Smooth muscle cell (in vitro differentiated cells): ENCODE results near the gene EGFR. TPM values are rescaled to one million over a fixed set of nuclear protein-coding genes. Genes with fewer than 3 reads are reported as not detected.

Source experiments
- DNase-seq: peaks from one replicate; lab custom pipeline; 2025; ENCODE audit not compliant: unreplicated experiment; lab: John Stamatoyannopoulos, UW
- H2AFZ ChIP-seq: fragments of 200-600 bp; sonication (generic); 2 replicates; pipeline ENCODE4 v1.6.0; 2016; ENCODE audit warnings: antibody characterized with exemption, low read depth, mild to moderate bottlenecking
- H3F3A ChIP-seq: fragments of 200-600 bp; sonication (generic); 2 replicates; pipeline ENCODE4 v1.6.0; 2017; ENCODE audit warnings: antibody characterized with exemption, low read depth
- H3K27ac ChIP-seq: fragments of 200-600 bp; sonication (generic); 2 replicates; pipeline ENCODE4 v1.5.1; 2016; ENCODE audit warnings: low read depth, mild to moderate bottlenecking
- H3K27me3 ChIP-seq: fragments of 200-600 bp; sonication (generic); 2 replicates; pipeline ENCODE4 v1.6.1; 2016; ENCODE audit warnings: low read depth, mild to moderate bottlenecking
- H3K36me3 ChIP-seq: fragments of 200-600 bp; sonication (generic); 2 replicates; pipeline ENCODE4 v1.5.1; 2016; ENCODE audit warnings: low read depth
- H3K4me1 ChIP-seq: fragments of 200-600 bp; sonication (generic); 2 replicates; pipeline ENCODE4 v1.5.1; 2016; ENCODE audit warnings: low read depth
- H3K4me2 ChIP-seq: fragments of 200-600 bp; sonication (generic); 2 replicates; pipeline ENCODE4 v1.6.0; 2016; ENCODE audit warnings: mild to moderate bottlenecking
- H3K4me3 ChIP-seq: fragments of 200-600 bp; sonication (generic); 2 replicates; pipeline ENCODE4 v1.5.1; 2016; ENCODE audit warnings: mild to moderate bottlenecking
- H3K79me2 ChIP-seq: fragments of 200-600 bp; sonication (generic); 2 replicates; pipeline ENCODE4 v1.6.0; 2016; ENCODE audit warnings: low read depth, mild to moderate bottlenecking
- H3K9ac ChIP-seq: fragments of 200-600 bp; sonication (generic); 2 replicates; pipeline ENCODE4 v1.6.0; 2016; ENCODE audit warnings: low read depth
- H3K9me3 ChIP-seq: fragments of 200-600 bp; sonication (generic); replicated peaks from 2 replicates; pipeline ENCODE4 v1.5.1; 2016; ENCODE audit warnings: low read depth
- H4K20me1 ChIP-seq: fragments of 200-600 bp; sonication (generic); 2 replicates; pipeline ENCODE4 v1.6.0; 2016; ENCODE audit warnings: low read depth
- WGBS: methylation state at CpG from one replicate; pipeline ENCODE4 v1.1.7; 2016; ENCODE audit warnings: low lambda C conversion rate; 5-methylcytosine and 5-hydroxymethylcytosine counted together
- polyA plus RNA-seq: library from polyadenylated mRNA; unstranded; fragments of >200 nt; fragmentation: Nextera tagmentation; extraction: Ambion mirVana; gene quantifications from 2 replicates; pipeline ENCODE4 v1.2.1, GENCODE V29; 2016
- total RNA-seq: library from RNA; depleted of rRNA; stranded (reverse); fragments of >200 nt; gene quantifications from 2 replicates; pipeline ENCODE4 v1.2.3, GENCODE V29; 2014
- TF ChIP-seq, protein P1 (sequence below): fragments of 200-600 bp; sonication (generic); IDR thresholded peaks from 2 replicates; pipeline ENCODE4 v1.5.1; 2017; ENCODE audit warnings: borderline replicate concordance, mild to moderate bottlenecking, antibody characterized with exemption; ENCODE audit not compliant: insufficient read depth, poor library complexity, severe bottlenecking

EGFR gene
- total and polyA plus RNA-seq, 2 experiments from 2014 or later: 9.0 to 31.1 TPM

DNA sequence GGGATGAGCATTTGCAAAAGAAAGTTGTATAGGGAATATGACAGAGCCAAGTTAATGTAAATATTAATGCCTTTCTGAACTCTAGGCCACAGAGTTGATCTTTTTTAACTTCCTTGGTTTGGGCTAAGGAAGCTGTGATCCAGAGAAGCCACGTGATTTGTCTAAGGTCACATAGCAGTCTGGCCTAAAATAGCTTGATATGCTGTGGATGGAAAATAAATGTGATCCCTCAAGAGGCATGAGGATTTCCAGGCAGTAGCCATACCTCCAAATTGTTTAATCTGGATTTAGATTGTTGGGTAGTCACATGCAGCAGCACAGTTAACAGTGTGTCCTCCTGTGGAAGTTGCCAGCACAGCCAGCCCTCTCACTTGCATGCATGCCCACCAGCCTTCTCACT, 180.6 kb downstream of the EGFR start:
- WGBS: 50% methylated on average over 1 of the region's 1 CpG
- no peaks in the 10 kb centered on the region for H3K27me3 ChIP-seq
- no peak overlapping the region for H3K9ac ChIP-seq

DNA sequence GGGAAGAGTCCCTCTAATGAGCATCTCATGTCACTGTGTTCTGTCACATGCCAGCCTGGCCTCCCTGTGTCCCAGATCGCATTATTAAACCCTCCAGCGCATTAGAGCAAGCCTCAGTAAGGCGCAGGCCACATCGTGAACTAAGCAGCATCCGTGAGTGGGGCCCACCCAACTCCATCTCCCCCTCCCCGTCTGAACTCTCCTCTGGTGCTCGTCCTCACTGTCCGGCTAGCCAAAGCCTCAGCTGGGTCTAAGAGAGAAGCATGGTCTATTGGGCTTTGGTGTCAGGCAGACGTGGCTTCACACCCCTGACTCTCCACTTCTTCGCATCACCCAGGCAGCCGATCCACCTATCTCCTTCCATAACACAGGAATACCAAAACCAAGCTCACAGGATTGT, 181.6 kb downstream of the EGFR start:
- Histone ChIP-seq H3K79me2 (no peaks in the 10 kb centered on the region), H3K9ac (no peak overlapping the region), H3K4me1 (no peaks in the 10 kb centered on the region), H3F3A (peaks cover 7% of the 10 kb centered on the region), H3K36me3 (peaks cover 3% of the 10 kb centered on the region), H3K4me2 (no peak overlapping the region), H4K20me1 (no peaks in the 10 kb centered on the region), H2AFZ (no peak overlapping the region), H3K9me3 (no peaks in the 10 kb centered on the region), H3K4me3 (no peak overlapping the region), H3K27ac (no peak overlapping the region), H3K27me3 (no peaks in the 10 kb centered on the region)
- no peak for DNase-seq
- TF ChIP-seq, protein P1, sequence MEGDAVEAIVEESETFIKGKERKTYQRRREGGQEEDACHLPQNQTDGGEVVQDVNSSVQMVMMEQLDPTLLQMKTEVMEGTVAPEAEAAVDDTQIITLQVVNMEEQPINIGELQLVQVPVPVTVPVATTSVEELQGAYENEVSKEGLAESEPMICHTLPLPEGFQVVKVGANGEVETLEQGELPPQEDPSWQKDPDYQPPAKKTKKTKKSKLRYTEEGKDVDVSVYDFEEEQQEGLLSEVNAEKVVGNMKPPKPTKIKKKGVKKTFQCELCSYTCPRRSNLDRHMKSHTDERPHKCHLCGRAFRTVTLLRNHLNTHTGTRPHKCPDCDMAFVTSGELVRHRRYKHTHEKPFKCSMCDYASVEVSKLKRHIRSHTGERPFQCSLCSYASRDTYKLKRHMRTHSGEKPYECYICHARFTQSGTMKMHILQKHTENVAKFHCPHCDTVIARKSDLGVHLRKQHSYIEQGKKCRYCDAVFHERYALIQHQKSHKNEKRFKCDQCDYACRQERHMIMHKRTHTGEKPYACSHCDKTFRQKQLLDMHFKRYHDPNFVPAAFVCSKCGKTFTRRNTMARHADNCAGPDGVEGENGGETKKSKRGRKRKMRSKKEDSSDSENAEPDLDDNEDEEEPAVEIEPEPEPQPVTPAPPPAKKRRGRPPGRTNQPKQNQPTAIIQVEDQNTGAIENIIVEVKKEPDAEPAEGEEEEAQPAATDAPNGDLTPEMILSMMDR: no peak
- 96% methylated on average over 11 of the region's 11 CpGs for WGBS

More for the DNA sequence above, 180.6 kb downstream of the EGFR start:
- Histone ChIP-seq H3K4me3 (no peak overlapping the region), H3K4me1 (no peaks in the 10 kb centered on the region), H3K9me3 (no peaks in the 10 kb centered on the region), H4K20me1 (no peaks in the 10 kb centered on the region), H3K36me3 (no peaks in the 10 kb centered on the region), H2AFZ (no peak overlapping the region), H3K4me2 (no peak overlapping the region), H3K27ac (peak overlapping the region; percentile 63), H3K79me2 (no peaks in the 10 kb centered on the region), H3F3A (peaks cover 7% of the 10 kb centered on the region)
- DNase-seq: no peak
- TF ChIP-seq, protein P1: no peak

DNA sequence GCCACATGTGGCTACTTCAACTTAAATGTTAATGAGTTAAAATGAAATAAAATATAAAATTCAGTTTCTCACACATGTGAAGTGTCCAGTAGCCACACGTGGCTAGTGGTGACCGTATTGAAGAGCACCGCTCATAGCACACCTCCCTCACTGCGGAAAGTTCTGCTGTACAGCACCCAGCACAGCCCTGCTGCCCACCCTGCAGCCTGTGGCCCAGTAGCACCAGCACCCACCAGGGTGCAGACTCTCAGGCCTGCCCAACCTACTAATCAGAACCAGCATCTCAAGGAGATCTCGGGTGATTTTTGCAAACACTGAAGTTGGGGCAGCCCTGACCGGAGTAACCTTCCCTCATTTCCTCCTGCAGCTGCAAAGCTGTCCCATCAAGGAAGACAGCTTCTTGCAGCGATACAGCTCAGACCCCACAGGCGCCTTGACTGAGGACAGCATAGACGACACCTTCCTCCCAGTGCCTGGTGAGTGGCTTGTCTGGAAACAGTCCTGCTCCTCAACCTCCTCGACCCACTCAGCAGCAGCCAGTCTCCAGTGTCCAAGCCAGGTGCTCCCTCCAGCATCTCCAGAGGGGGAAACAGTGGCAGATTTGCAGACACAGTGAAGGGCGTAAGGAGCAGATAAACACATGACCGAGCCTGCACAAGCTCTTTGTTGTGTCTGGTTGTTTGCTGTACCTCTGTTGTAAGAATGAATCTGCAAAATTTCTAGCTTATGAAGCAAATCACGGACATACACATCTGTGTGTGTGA, 183.5 kb downstream of the EGFR start:
- H3K27ac ChIP-seq: no peak overlapping the region
- peaks cover 7% of the 10 kb centered on the region for H3F3A ChIP-seq
- H4K20me1 ChIP-seq: no peaks in the 10 kb centered on the region
- TF ChIP-seq, protein P1: no peak
- 91% methylated on average over 13 of the region's 13 CpGs for WGBS
- H3K36me3 ChIP-seq: peaks cover 8% of the 10 kb centered on the region
- DNase-seq: no peak
- no peak overlapping the region for H3K4me2 ChIP-seq
- H3K9me3 ChIP-seq: no peaks in the 10 kb centered on the region
- no peak overlapping the region for H3K9ac ChIP-seq
- H3K4me1 ChIP-seq: no peaks in the 10 kb centered on the region
- H2AFZ ChIP-seq: no peak overlapping the region
- H3K4me3 ChIP-seq: no peak overlapping the region
- H3K27me3 ChIP-seq: no peaks in the 10 kb centered on the region
- no peaks in the 10 kb centered on the region for H3K79me2 ChIP-seq

DNA sequence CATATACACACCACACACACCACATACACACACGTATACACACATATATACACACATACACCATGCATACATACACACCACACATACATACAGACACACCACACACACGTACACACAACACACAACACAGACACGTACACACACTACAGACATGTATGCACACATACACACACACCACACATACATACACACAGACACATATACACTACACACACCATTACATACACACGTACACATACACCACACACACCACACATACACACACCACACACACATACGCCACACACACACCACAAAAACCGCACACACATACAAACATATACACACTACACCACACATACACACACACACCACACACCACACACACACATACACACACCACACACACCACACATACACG, 184.5 kb downstream of the EGFR start:
- Histone ChIP-seq H3F3A (peaks cover 7% of the 10 kb centered on the region), H3K4me3 (no peak overlapping the region), H2AFZ (no peak overlapping the region), H3K27me3 (no peaks in the 10 kb centered on the region), H3K9me3 (no peaks in the 10 kb centered on the region), H3K9ac (no peak overlapping the region), H3K36me3 (peaks cover 8% of the 10 kb centered on the region), H4K20me1 (no peaks in the 10 kb centered on the region), H3K4me2 (no peak overlapping the region), H3K27ac (no peak overlapping the region), H3K4me1 (no peaks in the 10 kb centered on the region), H3K79me2 (no peaks in the 10 kb centered on the region)
- WGBS: 93% methylated on average over 7 of the region's 7 CpGs
- DNase-seq: no peak
- TF ChIP-seq, protein P1: no peak
